GM19468 (cell line): ENCODE data around the gene ATP10B.

Source experiments
- ATAC-seq: cut with Tn5 transposase; IDR thresholded peaks from one replicate; pipeline ENCODE4 v1.9.1; 2021; ENCODE audit warnings: mild to moderate bottlenecking, moderate library complexity, moderate number of reproducible peaks; ENCODE audit not compliant: unreplicated experiment; ENCODE audit errors: extremely low read depth

ATP10B gene

GRCh38 chr5:160567031-160567705 lies 284.8 kb downstream of the ATP10B start:
- ATAC-seq = no peak

- no peak for ATAC-seq
These were observed 286.6 kb downstream of the ATP10B start for GRCh38 chr5:160565376-160565775.

- ATAC-seq = no peak
These were observed 295.2 kb downstream of the ATP10B start for GRCh38 chr5:160556846-160557245.

GRCh38 chr5:160555971-160556631 lies 295.9 kb downstream of the ATP10B start:
- no peak for ATAC-seq

GRCh38 chr5:160555581-160555970 lies 296.4 kb downstream of the ATP10B start:
- no peak for ATAC-seq

GRCh38 chr5:160550075-160550474 lies 301.9 kb downstream of the ATP10B start:
- ATAC-seq = no peak

GRCh38 chr5:160548949-160549645 lies 302.9 kb downstream of the ATP10B start:
- no peak for ATAC-seq

GRCh38 chr5:160547872-160548271 lies 304.1 kb downstream of the ATP10B start:
- no peak for ATAC-seq

- no peak for ATAC-seq
These were observed 304.9 kb downstream of the ATP10B start for GRCh38 chr5:160547061-160547460.

- ATAC-seq = no peak
These were observed 306.2 kb downstream of the ATP10B start for GRCh38 chr5:160545832-160546231.

- ATAC-seq = no peak
These were observed 308.6 kb downstream of the ATP10B start for GRCh38 chr5:160543395-160543794.

GRCh38 chr5:160542840-160543239 lies 309.2 kb downstream of the ATP10B start:
- no peak for ATAC-seq

GRCh38 chr5:160542281-160542680 lies 309.7 kb downstream of the ATP10B start:
- no peak for ATAC-seq

- no peak for ATAC-seq
These were observed 312.6 kb downstream of the ATP10B start for GRCh38 chr5:160539431-160539830.

GRCh38 chr5:160537940-160538339 lies 314.1 kb downstream of the ATP10B start:
- ATAC-seq = no peak

- ATAC-seq = no peak
These were observed 314.9 kb downstream of the ATP10B start for GRCh38 chr5:160537116-160537515.

GRCh38 chr5:160534914-160535313 lies 317.1 kb downstream of the ATP10B start:
- ATAC-seq = no peak

GRCh38 chr5:160534125-160534524 lies 317.9 kb downstream of the ATP10B start:
- no peak for ATAC-seq

- no peak for ATAC-seq
These were observed 326.3 kb downstream of the ATP10B start for GRCh38 chr5:160525471-160526261.

GRCh38 chr5:160524827-160525226 lies 327.2 kb downstream of the ATP10B start:
- ATAC-seq = no peak
